ENCODE data around the gene SEC22C. TPM values are rescaled to one million over a fixed set of nuclear protein-coding genes. Genes with fewer than 3 reads are reported as not detected.
A peak's percentile ranks its signal among the peaks of the same experiment; 100 is the strongest.
"Not testable (repeated sequence)": the region's sequence is repeated elsewhere in the genome, so short reads cannot be mapped to it uniquely, and the experiment has no call there.

Gene SEC22C
- total RNA-seq, 1 donor from 2014 or later = 55.0 TPM

GRCh38 chr3:42589382-42590109 lies 7.8 kb upstream of the SEC22C start:
- TF ChIP-seq CTCF (IDR thresholded peaks at IDR 0.05; ENCODE audit: insufficient read depth, low read length, severe bottlenecking) = no peak
- FAIRE-seq (no peak), DNase-seq (ENCODE audit: low read depth) (no peak)
- Histone ChIP-seq H3K27me3 (ENCODE audit: control insufficient read depth, insufficient read depth, low read length) (no peaks in the 10 kb centered on the region), H3K36me3 (ENCODE audit: control insufficient read depth, insufficient read depth, low read length) (peaks cover 2% of the 10 kb centered on the region), H3K4me3 (ENCODE audit: low read depth, low read length) (no peak overlapping the region)

- FAIRE-seq = no peak
Measured at GRCh38 chr3:42588625-42589024, 6.9 kb upstream of the SEC22C start.

GRCh38 chr3:42582474-42583070 lies 805 bp upstream of the SEC22C start:
- Histone ChIP-seq H3K4me3 (ENCODE audit: low read depth, low read length) (peak overlapping the region; percentile 71), H3K27me3 (ENCODE audit: control insufficient read depth, insufficient read depth, low read length) (no peaks in the 10 kb centered on the region), H3K36me3 (ENCODE audit: control insufficient read depth, insufficient read depth, low read length) (no peaks in the 10 kb centered on the region)
- FAIRE-seq (no peak), DNase-seq (ENCODE audit: low read depth) (no peak)
- no peak for TF ChIP-seq CTCF (IDR thresholded peaks at IDR 0.05; ENCODE audit: insufficient read depth, low read length, severe bottlenecking)

More at GRCh38 chr3:42588625-42589024, 6.9 kb upstream of the SEC22C start:
- DNase-seq (ENCODE audit: low read depth) = peak; percentile 73
- TF ChIP-seq CTCF (IDR thresholded peaks at IDR 0.05; ENCODE audit: insufficient read depth, low read length, severe bottlenecking) = no peak
- H3K36me3 ChIP-seq (ENCODE audit: control insufficient read depth, insufficient read depth, low read length) = no peaks in the 10 kb centered on the region
- no peak overlapping the region for H3K4me3 ChIP-seq (ENCODE audit: low read depth, low read length)
- no peaks in the 10 kb centered on the region for H3K27me3 ChIP-seq (ENCODE audit: control insufficient read depth, insufficient read depth, low read length)

GRCh38 chr3:42581400-42581708 lies 413 bp downstream of the SEC22C start:
- Histone ChIP-seq H3K4me3 (ENCODE audit: low read depth, low read length) (peak overlapping the region; percentile 71), H3K36me3 (ENCODE audit: control insufficient read depth, insufficient read depth, low read length) (no peaks in the 10 kb centered on the region), H3K27me3 (ENCODE audit: control insufficient read depth, insufficient read depth, low read length) (no peaks in the 10 kb centered on the region)
- peak; percentile 26 for DNase-seq (ENCODE audit: low read depth)
- no peak for FAIRE-seq
- no peak for TF ChIP-seq CTCF (IDR thresholded peaks at IDR 0.05; ENCODE audit: insufficient read depth, low read length, severe bottlenecking)

GRCh38 chr3:42579346-42579745 lies 2.4 kb downstream of the SEC22C start:
- not testable (repeated sequence) for H3K36me3 ChIP-seq (ENCODE audit: control insufficient read depth, insufficient read depth, low read length); FAIRE-seq; H3K27me3 ChIP-seq (ENCODE audit: control insufficient read depth, insufficient read depth, low read length); DNase-seq (ENCODE audit: low read depth); H3K4me3 ChIP-seq (ENCODE audit: low read depth, low read length)

GRCh38 chr3:42578054-42578453 lies 3.7 kb downstream of the SEC22C start:
- Histone ChIP-seq H3K36me3 (ENCODE audit: control insufficient read depth, insufficient read depth, low read length) (no peaks in the 10 kb centered on the region), H3K4me3 (ENCODE audit: low read depth, low read length) (no peak overlapping the region), H3K27me3 (ENCODE audit: control insufficient read depth, insufficient read depth, low read length) (no peaks in the 10 kb centered on the region)
- FAIRE-seq (no peak), DNase-seq (ENCODE audit: low read depth) (no peak)
- no peak for TF ChIP-seq CTCF (IDR thresholded peaks at IDR 0.05; ENCODE audit: insufficient read depth, low read length, severe bottlenecking)

Measured in bronchial epithelial cell (primary cell).